ENCODE results near the gene GASK1A. TPM values are rescaled to one million over a fixed set of nuclear protein-coding genes. Genes with fewer than 3 reads are reported as not detected.

The GASK1A gene
- total RNA-seq, 2 donors from 2014 or later, result 4.0 to 5.3 TPM

DNA sequence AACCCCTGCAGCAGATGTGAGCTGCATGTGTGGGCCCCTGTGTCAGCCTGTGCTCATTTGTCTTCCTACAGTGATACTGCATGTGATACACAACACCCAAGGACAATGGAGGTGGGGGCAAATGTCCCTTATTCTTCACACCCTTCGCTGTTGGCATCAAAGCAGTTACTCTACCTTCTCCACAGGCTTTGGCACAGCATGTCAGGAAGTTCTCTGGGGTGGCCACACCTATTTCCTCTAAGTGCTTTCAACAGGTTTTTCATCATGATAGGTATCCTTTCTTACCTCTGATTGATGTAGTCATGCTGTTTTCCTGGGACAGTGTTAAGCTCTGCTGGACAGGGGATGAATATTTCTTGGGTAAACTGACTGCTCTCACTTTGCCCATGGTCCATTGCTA is 43.6 kb upstream of the GASK1A start:
- Mint-ChIP-seq H3K27ac (no peak overlapping the region), H3K9me3 (no peaks in the 10 kb centered on the region), H3K27me3 (ENCODE audit: insufficient read depth) (no peaks in the 10 kb centered on the region), H3K36me3 (ENCODE audit: low read depth) (no peaks in the 10 kb centered on the region), H3K4me1 (no peaks in the 10 kb centered on the region), H3K4me3 (no peak overlapping the region)
- no peaks in the 10 kb centered on the region for H3K9me3 ChIP-seq (ENCODE audit: control insufficient read depth, low read length)
- H3K27me3 ChIP-seq (ENCODE audit: control insufficient read depth, insufficient read depth, low read length, poor library complexity, severe bottlenecking), result no peaks in the 10 kb centered on the region
- H3K4me1 ChIP-seq (ENCODE audit: control insufficient read depth, insufficient read depth, low read length), result no peaks in the 10 kb centered on the region
- no peaks in the 10 kb centered on the region for H3K36me3 ChIP-seq (ENCODE audit: control insufficient read depth, insufficient read depth, low read length)
- DNase-seq, result no peak
- no peak overlapping the region for H3K27ac ChIP-seq (ENCODE audit: low read depth, low read length)
- TF ChIP-seq CTCF (conservative IDR thresholded peaks at IDR 0.05), result no peak
- 67 to 79% methylated on average over 1 of the region's 1 CpG for WGBS, 2 experiments (ENCODE audit: insufficient coverage in 1 of 2, insufficient read length in 1 of 2)
- H3K9ac ChIP-seq (ENCODE audit: extremely low read depth, low read length, poor library complexity, severe bottlenecking), result no peak overlapping the region
- H3K4me3 ChIP-seq (ENCODE audit: low read length), result no peak overlapping the region

DNA sequence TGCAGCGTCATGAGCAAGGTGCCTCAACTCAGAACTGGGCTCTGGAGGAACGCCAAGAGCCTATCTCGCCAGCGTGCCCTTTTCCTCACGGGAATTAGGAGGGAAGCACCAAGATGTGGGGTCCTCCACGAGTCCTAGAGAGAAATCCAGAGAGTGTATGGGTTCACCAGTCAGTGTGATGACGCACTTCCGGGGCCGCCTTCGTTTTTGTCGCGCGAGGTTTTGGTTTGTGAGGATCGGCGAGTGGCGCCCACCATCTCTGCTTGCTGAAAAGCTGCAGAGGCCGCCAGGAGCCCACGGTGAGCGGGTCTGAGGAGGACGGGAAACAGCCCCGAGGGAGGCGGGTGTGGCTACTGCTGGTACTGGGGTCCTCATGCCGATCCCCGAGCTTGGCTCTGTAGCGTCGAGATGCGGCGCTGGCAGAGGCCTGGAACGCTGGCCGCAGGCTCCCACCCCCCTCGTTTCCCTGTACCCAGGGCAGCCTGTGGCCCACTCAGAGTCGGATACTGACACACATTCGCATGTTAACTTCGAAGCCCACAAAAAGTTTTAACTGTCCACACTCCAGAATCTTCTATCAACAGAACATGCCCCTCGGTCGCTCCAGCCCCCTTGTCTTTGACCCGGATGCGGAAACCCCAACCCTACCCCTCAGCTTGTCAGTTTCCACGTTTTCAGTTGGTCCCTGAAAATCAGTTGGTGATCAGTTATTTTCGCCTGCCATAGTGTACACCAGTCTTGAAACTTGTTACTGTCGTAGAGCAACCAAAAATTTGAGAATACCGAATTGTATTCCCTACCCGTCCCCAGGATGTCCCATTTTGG is 42.7 kb upstream of the GASK1A start:
- Mint-ChIP-seq H3K4me3 (no peak overlapping the region), H3K27ac (no peak overlapping the region), H3K36me3 (ENCODE audit: low read depth) (no peaks in the 10 kb centered on the region), H3K4me1 (no peaks in the 10 kb centered on the region), H3K27me3 (ENCODE audit: insufficient read depth) (no peaks in the 10 kb centered on the region), H3K9me3 (no peaks in the 10 kb centered on the region)
- Histone ChIP-seq H3K9ac (ENCODE audit: extremely low read depth, low read length, poor library complexity, severe bottlenecking) (no peak overlapping the region), H3K9me3 (ENCODE audit: control insufficient read depth, low read length) (no peaks in the 10 kb centered on the region), H3K27ac (ENCODE audit: low read depth, low read length) (no peak overlapping the region), H3K4me1 (ENCODE audit: control insufficient read depth, insufficient read depth, low read length) (no peaks in the 10 kb centered on the region), H3K4me3 (ENCODE audit: low read length) (no peak overlapping the region), H3K36me3 (ENCODE audit: control insufficient read depth, insufficient read depth, low read length) (no peaks in the 10 kb centered on the region), H3K27me3 (ENCODE audit: control insufficient read depth, insufficient read depth, low read length, poor library complexity, severe bottlenecking) (no peaks in the 10 kb centered on the region)
- no peak for TF ChIP-seq CTCF (conservative IDR thresholded peaks at IDR 0.05)
- no peak for DNase-seq
- 95 to 98% methylated on average over 33 to 43 of the region's 43 CpGs for WGBS, 2 experiments (ENCODE audit: insufficient coverage in 1 of 2, insufficient read length in 1 of 2)

DNA sequence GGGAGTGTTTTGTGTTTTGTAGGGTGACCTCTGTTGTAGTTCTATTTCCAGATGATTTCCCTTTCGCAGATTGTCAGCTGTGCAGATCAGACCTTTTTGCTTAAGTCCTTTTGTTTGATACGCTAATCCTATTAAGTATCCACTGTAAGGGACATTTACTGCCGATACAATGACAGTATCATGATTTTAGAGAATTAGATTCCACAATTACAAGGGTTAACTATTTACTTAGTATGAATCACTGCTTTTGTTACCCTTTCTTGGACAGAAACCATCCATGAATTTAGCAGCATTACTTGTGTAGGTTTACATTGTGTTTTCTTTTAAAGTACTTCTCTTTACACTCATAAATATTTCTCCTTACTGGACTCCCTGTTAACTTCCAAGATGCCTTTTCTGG is 41.8 kb upstream of the GASK1A start:
- H3K27ac ChIP-seq (ENCODE audit: low read depth, low read length), result no peak overlapping the region
- Mint-ChIP-seq H3K27ac (no peak overlapping the region), H3K36me3 (ENCODE audit: low read depth) (no peaks in the 10 kb centered on the region), H3K4me3 (no peak overlapping the region), H3K4me1 (no peaks in the 10 kb centered on the region), H3K27me3 (ENCODE audit: insufficient read depth) (no peaks in the 10 kb centered on the region), H3K9me3 (no peaks in the 10 kb centered on the region)
- no peaks in the 10 kb centered on the region for H3K9me3 ChIP-seq (ENCODE audit: control insufficient read depth, low read length)
- no peak overlapping the region for H3K4me3 ChIP-seq (ENCODE audit: low read length)
- H3K9ac ChIP-seq (ENCODE audit: extremely low read depth, low read length, poor library complexity, severe bottlenecking), result no peak overlapping the region
- 94 to 100% methylated on average over 1 to 3 of the region's 3 CpGs for WGBS, 2 experiments (ENCODE audit: insufficient coverage in 1 of 2, insufficient read length in 1 of 2)
- H3K27me3 ChIP-seq (ENCODE audit: control insufficient read depth, insufficient read depth, low read length, poor library complexity, severe bottlenecking), result no peaks in the 10 kb centered on the region
- H3K36me3 ChIP-seq (ENCODE audit: control insufficient read depth, insufficient read depth, low read length), result no peaks in the 10 kb centered on the region
- no peak for DNase-seq
- no peaks in the 10 kb centered on the region for H3K4me1 ChIP-seq (ENCODE audit: control insufficient read depth, insufficient read depth, low read length)
- TF ChIP-seq CTCF (conservative IDR thresholded peaks at IDR 0.05), result no peak

All from endodermal cell (in vitro differentiated cells).